CD4-positive, alpha-beta T cell treated with Interleukin-4 for 4 hours (primary cell): Measurements from ENCODE around the gene C6orf52.
"Not testable (repeated sequence)": the region's sequence is repeated elsewhere in the genome, so short reads cannot be mapped to it uniquely, and the experiment has no call there.

Experiments used
- DNase-seq: peaks from one replicate; pipeline ENCODE4 v3.0.0-alpha.2; 2020

The C6orf52 gene

DNA sequence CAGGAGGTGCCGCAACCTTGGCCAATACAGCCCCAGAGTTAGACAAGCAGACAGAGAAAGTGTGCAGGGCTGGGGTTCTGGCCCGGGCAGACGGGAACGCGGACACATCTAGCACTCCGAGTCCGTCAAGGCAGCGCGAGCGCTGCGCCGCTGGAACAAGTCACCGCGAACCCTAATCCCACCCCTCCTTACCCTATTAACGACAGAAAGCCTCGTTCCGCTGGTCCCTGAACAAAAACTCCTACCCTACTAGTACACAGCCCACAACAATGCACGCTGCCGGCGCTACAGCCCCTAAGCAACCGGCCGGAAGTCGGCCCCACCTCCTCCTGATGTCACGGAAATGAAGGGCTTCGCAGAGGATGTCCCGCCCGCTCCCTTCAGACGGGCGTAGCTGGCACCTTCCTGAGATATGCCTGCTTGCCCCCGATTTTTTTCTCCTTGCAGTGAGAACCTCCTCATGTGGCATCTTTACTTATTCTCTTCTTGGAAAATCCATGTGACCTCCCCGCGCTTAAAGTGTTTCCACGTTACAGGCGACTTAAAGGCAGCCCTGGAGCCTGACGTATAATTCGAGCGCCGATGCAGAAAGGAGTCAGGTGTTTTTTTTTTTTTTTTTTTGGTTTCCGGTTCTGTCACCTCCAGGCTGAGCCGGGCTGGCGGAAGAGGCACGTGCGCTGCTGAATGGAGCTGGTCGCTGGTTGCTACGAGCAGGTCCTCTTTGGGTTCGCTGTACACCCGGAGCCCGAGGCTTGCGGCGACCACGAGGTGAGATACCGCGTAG is at the start of gene C6orf52, which contains the start of gene PAK1IP1:
Gene C6orf52, minus strand, starts transcription at position 315 of the 784 bp plus-strand sequence. CDS start 7,066 bp downstream, outside the sequence.
Gene PAK1IP1, plus strand, starts transcription at position 671 of the 784 bp plus-strand sequence. Its CDS starts 14 bp downstream, at position 685.
- DNase-seq: peak; percentile 93

GRCh38 chr6:10743515-10743914 is 49.1 kb upstream of the C6orf52 start:
- DNase-seq: no peak

GRCh38 chr6:10742251-10742650 is 47.8 kb upstream of the C6orf52 start:
- no peak for DNase-seq

DNA sequence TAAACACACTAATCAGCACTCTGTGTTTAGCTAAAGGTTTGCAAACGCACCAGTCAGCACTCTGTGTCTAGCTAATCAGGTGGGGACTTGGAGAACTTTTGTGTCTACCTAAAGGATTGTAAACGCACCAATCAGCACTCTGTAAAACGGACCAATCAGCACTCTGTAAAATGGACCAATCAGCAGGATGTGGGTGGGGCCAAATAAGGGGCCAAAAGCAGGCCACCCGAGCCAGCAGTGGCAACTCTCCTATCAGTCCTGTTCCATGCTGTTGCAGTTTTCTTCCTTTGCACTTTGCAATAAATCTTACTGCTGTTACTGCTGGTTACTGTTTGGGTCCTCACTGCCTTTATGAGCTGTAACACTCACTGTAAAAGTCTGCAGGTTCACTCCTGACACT is 47.2 kb upstream of the C6orf52 start:
- not testable (repeated sequence) for DNase-seq

DNA sequence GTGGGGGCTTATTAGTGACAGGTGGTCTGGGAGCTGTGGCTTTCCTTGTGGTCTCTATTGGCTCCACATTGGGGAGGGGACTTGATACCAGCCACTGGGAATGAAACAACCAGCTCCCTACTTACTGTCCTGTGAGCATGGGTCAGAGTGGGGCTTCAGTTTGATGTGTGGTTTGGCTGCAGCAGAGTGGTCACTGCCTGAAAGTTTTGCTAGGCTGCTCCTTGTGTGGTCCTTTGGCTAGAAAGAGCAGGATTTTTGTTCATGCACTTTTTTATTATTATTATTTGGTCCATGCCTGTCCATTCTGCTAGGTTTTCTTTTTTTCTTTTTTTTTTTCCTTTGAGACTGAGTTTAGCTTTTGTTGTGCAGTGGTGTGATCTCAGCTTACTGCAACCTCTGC is 45.6 kb upstream of the C6orf52 start:
- DNase-seq: no peak

GRCh38 chr6:10736731-10737130 is 42.3 kb upstream of the C6orf52 start:
- DNase-seq: no peak

DNA sequence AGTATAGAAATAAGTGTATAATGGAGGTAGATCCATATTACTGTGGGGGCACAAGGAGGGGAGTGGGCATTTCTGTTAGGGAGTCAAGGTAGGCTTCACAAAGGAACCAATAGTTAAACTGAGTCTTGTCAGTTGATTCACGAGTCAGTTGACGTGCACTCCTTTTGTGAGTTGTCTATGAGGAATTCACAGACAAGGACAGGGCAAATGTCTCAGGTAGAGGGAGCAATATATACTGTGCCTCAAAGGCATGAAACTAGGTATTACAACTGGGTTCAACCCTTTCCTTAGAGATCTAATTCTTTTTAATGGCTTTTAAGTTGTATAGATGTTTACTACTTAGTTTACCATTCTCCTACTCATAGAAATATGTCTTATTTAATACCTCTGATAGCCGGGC is 39.4 kb upstream of the C6orf52 start:
- no peak for DNase-seq

DNA sequence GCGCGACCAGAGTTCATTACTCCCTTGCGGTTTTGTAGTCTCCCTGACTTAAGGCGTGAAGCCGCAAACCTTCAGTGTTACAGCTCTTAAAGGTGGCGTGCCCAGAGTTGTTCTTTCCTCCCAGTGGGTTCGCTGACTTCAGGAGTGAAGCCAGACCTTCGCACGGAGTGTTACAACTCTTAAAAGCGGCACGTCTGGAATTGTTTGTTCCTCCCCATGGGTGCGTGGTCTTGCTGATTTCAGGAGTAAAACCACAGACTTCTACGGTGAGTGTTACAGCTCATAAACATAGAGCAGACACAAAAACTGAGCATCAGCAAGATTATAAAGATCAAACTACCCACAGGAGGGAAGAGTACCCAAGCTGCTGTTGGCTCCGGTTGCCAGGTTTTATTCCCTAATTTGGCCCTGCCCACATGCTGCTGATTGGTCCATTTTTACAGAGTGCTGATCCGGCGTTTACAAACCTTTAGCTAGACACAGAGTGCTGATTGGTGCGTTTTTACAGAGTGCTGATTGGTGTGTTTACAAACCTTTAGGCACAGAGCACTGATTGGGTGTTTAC is 38.8 kb upstream of the C6orf52 start:
- DNase-seq: peak; percentile 51

DNA sequence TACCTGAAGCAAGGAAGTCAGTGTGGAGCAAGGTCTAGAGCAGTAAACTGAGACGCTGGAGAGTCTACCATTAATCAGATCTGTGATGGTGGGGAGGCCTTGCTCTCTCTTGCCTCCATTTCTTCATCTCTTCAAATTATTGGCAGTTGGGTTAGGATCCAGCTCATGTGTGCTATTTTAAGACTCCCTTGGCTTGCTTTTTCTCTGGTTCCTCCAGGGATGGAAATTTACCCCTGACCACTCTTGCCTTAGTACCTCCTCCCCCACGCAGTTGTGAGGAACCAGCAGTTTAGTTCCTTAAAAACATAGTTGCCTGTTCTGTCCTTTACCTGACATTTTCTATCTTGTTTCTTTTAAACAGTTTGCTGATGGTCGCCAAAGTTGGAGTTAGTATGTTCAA is 35.8 kb upstream of the C6orf52 start:
- DNase-seq: no peak

- DNase-seq: no peak
Observed at GRCh38 chr6:10725716-10726115, 31.3 kb upstream of the C6orf52 start.

DNA sequence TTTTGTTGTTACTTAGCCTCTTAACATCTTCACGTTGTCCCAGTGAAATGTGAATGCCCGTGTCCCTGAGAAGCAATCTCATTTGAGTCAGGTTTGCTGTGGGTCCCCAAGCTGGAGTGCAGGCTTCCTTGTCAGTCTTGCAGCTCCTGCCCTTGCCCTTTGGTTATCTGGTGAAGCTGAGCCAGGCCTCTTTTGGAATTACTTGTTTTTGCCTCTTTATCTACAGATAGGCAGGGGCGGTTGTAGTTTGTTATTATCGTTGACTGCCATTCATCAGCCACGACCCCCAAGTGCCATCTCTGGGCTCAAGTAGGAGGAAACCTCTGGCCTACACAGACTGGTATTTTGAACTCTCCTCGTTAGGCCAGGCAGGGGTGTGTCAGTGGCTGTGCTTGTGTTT is 30.6 kb upstream of the C6orf52 start:
- DNase-seq: no peak

DNA sequence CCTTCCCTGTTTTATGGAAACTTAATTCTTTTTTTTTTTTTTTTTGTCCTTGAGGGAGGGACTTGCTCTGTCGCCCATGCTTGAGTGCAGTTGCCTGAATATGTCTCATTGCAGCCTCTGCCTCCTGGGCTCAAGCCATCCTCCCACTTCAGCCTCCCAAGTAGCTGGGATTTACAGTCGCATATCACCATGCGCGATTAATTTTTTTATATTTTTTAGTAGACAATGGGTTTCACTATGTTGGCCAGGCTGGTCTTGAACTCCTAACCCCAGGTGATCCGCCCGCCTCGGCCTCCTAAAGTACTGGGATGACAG is 29.1 kb upstream of the C6orf52 start:
- DNase-seq: no peak

DNA sequence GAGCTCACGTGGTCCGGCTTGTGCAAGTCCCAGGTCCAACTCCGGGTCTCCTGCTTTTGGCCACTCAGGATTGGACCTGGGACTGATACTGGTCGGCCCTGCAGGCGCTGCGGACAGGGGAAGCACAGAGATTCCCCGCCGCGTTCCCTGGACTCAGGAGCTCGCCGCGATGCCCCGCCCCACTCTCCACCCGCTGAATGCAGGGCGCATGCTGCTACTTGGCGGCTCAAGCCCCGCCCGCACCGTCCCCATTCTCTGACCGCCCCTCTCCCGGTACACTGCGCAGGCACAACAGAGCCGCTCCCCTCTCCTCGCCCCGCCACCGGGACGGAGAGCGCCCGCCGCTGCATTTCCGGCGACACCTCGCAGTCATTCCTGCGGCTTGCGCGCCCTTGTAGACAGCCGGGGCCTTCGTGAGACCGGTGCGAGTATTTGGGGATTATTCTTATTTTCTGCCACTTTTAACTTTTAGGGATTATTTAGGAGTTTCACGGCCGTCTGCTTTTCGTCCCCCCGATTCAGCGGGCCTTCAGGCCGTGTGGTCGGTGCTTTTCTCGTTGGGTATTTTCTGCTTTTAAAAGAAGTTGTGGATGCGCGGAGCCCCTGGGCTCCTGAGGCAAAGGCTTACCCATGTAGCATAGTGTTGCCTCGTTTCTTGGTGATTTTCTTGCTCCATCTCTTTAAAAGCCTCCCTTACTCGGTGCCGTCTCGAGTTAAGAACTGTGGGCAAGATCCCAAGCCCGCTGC is 28.6 kb upstream of the C6orf52 start, which contains the start of gene TMEM14C:
Gene TMEM14C, plus strand, starts transcription at position 251 of the 747 bp plus-strand sequence. CDS start 1,544 bp downstream, outside the sequence.
- peak; percentile 83 for DNase-seq

DNA sequence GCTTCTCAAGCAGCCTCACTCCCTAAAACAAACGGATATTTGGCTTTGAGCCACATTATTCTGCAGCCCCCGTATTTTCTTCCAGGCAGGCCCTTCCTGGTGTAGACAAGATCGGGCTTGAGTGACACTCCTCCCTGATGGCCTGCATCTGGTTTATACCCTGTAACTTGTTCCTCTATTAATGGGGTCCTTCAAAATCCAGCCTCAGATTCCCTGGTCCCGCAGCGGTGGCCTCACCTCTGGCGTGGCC is 28.1 kb upstream of the C6orf52 start:
- no peak for DNase-seq

DNA sequence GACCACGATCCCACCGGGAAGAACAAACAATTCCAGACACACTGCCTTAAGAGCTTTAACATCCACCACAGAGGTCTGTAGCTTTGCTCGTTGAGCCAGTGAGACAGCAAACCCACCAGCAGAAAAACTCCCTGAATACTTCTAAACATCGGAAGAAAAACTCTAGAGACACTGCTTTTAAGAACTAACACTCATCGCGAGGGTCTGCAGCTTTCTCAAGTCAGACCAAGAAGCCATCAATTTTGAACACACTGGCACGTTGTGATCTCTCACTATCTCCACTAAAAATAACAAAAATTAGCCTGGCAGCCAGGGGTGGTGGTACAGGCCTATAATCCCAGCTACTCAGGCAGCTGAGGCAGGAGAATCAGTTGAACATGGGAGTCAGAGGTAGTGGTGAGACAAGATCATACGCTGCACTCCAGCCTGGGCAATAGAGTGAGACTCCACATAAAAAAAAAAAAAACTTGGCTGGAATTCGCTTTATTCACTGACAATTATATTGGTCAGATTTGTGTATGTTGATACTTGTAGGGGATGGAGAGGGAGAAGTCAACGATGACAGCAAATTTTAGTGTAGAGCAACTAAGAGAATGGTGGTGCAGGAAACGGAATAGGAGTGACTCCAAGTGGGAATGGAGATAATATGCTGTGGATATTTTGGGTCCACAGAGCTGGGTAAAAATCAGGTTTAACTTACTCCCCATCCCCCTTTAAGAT is 27.6 kb upstream of the C6orf52 start:
- no peak for DNase-seq

- peak; percentile 22 for DNase-seq
Observed at GRCh38 chr6:10720960-10721849, 26.8 kb upstream of the C6orf52 start.

- DNase-seq: peak; percentile 53
Observed at GRCh38 chr6:10720265-10720959, 26.0 kb upstream of the C6orf52 start.

DNA sequence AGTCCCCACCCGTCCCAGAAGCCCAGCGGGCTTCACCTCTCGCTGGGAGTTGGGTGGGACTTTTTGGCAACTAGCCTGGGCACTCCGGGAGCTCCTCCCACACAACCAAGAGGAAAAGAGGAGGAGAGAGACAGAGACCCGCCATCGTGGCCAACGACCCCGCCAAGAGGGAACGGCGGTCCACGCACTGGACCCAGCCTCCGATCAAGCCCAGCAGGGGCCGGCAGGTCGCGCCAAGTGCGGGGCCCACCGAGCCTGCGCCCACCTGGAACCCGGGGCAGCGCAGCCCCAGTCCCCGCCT is 25.5 kb upstream of the C6orf52 start:
- no peak for DNase-seq

GRCh38 chr6:10719296-10719963 is 25.0 kb upstream of the C6orf52 start:
- peak; percentile 40 for DNase-seq

- DNase-seq: no peak
Observed at GRCh38 chr6:10713962-10714361, 19.5 kb upstream of the C6orf52 start.

- DNase-seq: no peak
Observed at GRCh38 chr6:10696655-10697054, 2.2 kb upstream of the C6orf52 start.
